NCI-H2107 treated with DMSO at 0.1 percent for 48 hours (cell line): ENCODE measurements around the gene MX2.

Experiments
- DNase-seq: peaks from one replicate; lab custom pipeline; 2025; ENCODE audit not compliant: unreplicated experiment; lab: John Stamatoyannopoulos, UW

MX2 gene

DNA sequence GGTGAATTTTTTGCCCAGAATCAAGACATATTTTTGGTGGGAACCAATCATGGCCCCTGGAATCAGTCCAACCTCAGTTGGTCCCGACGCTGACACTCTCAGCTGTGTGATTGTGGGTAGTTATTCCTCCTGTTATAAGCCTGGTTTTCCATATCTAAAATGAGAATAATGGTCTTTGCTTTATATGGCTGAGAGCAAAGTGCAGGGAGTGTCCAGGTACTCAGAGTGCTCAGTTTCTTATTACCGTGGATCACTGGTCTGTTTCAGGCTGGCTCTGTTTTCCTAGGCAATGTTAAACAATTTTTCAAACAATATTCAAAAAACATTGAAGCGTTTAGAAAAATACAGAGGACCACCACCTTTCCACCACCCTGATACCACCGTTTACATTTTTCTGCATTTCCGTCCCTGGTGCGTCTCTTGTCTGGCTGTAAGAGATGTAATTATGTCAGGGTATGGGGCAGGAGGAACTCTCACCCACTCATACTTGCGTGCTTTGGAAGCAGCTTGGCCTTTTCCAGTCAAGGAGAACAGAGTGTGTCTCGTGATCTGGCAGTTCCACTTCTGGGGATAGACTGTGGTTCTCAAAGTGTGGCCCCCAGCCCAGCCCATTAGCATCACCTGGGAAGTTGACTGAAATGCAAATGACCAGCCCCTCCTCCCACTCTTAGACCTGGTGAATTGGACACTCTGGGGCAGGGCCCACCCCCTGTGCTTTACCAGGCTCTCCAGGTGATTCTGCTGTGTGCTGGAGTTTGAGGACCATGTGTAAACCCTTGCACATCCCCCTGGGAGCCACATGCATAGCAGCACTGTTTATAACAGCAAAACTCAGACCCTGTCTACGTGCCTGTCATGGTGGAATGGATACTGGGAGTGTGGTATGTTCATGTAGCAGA, 71.0 kb downstream of the MX2 start:
- DNase-seq: no peak

- DNase-seq: no peak
Measured at GRCh38 chr21:41433566-41433965, 71.7 kb downstream of the MX2 start.

GRCh38 chr21:41435706-41436105, 73.9 kb downstream of the MX2 start:
- no peak for DNase-seq

DNA sequence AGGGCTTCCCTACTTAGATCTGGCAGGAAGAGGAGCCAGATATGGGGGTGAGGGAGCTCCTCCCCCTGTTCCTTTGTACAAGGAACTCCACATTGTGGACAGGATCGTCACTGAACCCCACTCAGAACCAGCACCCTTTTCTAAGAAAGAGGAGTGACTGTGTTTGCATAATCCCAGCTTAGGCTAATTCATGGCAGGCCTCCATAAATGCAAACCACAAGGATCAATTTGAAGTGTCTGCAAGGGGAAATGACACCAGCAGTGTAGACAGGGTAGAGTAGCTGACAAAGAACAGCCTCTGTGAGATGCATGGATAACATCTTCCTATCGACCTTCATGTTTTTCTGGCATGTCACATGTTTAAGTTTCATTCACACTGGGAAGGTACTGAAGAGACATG, 75.9 kb downstream of the MX2 start:
- no peak for DNase-seq

DNA sequence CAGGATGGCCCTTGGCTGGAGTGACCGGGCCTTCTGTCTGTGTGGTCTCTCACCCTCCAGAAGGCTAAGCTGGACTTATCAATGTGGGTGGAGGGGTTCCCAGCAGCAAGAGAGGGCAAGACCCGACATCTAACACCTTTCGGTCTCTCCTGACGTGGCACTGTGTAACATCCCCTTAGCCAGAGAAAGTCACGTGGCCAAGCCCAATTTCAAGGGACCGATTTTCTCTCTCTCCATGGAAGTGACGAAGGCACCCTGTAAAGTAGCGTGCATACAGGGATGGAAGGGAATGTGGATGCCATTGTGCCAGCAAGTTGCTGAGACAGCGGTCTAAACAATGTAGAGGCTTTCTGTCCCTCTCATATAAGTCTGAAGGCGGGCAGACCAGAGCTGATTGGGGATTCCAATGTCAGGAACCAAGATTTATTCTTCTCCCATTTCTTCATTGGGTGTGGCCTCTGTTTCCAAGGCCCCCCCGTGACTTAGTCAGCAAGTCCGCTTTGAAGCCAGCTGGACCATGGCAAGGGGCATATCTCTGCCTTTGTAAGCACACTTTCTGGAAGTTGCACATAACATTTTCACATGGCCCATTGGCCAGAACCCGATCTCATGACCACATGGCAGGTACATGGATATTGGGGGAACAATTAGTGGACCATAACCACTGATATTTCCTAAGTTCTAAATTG, 76.7 kb downstream of the MX2 start:
- no peak for DNase-seq

GRCh38 chr21:41439248-41439647, 77.4 kb downstream of the MX2 start:
- no peak for DNase-seq

DNA sequence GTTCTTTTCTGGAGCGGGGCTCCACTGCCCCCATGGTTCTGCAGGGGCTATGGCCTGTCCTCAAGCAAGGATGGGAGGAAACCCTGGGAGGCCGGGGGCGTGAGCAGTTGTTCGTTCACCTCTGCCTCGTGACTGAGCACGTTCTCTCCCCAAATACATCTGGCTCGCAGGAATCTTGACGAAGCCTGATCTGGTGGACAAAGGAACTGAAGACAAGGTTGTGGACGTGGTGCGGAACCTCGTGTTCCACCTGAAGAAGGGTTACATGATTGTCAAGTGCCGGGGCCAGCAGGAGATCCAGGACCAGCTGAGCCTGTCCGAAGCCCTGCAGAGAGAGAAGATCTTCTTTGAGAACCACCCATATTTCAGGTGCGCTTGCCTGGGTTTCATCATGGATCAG, 79.7 kb downstream of the MX2 start:
- no peak for DNase-seq

GRCh38 chr21:41442481-41443186, 80.8 kb downstream of the MX2 start:
- DNase-seq: no peak

GRCh38 chr21:41443562-41443961, 81.7 kb downstream of the MX2 start:
- no peak for DNase-seq

DNA sequence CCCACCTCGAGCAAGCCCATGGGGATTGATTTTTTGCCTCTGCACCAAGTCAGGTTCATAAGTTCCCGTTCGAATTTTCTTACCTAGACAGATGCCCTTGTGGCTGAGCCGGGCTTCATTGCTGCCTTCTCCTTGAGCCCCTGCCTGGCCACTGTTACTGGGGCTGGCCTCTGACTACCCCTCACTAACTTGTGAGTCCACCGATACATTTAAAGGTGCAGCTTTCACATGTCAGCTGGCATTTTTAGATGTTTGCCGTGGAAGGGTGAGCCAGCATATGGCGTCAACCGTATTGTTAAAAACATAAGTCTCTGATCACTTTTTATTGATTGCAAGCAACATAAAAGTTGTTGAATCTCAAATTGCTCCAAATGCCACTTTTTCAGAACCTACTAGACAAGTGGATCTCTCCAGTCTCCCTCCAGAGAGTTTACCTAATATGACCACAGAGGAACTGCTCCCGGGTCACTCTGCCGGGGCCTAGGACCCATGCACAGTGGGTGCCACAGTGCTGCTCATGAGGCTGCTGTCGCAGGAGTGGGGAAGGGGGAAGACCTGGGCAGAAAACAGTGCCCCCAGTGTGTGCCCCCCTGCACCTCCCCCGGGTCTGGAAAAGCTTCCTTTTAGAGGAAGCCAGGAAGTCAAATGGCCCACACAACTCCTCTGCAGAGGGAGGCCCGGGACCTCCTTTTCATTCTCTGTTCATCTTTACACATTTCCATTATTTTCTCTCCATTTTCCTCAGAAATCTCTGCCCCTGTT, 83.1 kb downstream of the MX2 start:
- DNase-seq: no peak

- no peak for DNase-seq
Measured at GRCh38 chr21:41445465-41445862, 83.6 kb downstream of the MX2 start.

DNA sequence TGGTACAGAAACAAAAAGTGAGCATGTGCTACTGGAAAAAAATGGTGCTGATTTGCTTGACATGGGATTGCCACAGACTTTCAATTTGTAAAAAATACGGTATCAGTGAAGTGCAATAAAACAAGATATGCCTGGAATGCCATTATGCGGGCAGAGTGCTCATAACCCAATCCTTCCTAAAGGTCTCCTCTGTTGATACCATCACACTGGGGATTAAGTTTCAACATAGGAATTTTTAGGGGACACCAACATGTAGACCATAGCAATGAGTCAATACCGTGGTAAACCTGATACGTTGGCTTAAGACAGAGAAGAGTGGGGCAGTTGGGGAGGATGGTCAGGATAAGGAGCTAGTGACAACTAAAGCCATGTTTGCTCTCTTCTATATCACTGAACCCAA, 84.8 kb downstream of the MX2 start:
- no peak for DNase-seq

DNA sequence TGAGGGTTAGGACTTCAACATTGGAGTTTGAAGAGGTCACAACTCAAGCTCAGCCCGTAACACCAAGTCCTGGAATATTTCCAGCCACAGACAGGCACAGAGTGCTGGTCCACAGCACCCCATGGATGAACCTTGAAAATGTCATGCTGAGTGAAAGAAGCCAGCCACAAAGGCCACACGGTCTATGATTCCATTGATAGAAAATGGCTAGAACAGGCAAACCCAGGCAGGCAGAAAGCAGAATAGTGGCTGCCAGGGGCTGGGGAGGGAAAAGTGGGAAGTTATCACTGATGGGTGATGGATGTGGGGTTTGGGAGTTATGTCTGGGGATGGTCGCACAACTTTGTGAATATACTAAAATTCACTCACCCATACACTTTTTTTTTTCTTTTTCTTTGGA, 85.5 kb downstream of the MX2 start:
- DNase-seq: no peak

DNA sequence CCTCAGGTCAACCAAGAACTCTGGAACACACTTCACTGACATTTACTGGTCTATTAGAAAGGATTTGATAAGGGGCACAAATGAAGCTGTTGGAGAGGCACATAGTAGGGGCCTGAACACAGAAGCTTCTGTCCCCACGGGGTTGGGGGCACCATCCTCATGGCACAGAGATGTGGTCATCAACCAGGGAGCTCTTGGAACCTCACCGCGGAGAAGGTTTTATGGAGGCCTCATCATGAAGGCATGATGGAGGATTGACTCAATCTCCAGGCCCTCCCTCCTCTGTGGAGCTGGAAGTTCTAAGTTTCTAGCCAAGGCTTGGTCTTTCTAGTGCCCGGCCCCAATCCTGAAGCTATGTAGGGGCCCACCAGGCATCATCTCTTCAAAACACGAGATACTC, 87.8 kb downstream of the MX2 start:
- DNase-seq: no peak

DNA sequence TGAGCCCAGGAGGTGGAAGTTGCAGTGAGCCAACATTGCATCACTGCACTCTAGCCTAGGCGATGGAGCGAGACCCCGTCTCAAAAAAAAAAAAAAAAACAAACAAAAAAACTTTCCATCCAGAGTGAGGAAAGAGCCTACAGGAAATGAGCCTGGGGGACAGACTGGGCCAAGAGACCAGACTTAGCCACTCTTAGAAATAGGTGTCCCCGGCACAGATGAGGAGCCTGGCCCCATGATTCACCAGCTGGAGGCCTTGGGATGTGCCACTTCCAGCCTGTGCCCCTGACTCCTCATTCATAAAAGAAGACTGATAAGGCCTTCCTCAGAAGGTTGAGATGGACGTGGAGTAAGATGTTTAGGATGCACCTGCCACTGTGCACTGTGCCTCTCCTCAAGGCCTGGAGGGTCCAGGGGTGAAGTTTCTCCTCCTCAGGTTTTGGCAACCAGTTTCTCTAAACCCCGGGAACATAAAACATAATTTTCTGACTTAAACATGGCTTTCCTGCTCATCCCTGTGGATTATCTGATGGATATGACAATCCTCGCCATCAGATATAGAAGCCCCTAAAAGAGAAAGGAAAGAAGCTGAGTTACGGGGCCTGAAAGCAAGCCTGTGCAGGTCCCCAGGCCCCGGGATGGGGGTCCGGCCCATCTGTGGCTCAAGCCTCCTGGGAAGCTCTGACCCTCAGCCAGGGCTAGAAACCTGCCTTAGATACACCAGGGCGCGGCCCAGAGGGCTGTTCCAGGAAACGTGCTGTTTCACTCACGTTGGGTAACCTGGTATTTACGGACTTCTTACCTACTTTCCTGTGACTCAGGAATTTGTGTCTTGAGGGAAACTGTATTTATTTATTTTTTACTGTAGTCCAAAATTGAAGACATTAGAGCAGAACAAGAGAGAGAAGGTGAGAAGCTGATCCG, 90.2 kb downstream of the MX2 start:
- no peak for DNase-seq

DNA sequence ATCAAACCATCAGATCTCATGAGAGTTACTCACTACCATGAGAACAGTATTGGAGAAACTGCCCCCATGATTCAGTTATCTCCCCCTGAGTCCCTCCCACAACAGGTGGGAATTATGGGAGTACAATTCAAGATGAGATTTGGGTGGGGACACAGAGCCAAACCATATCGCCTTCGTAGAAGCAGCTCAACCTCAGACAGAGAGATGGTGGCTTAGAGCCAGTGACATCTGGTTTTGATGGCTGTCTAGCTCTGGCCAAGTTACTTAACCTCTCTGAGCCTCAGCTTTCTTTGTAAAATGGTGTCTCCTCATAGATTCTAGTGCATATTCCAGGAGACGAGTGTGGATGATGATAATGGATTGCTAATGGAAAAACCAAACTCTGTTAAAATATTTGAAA, 91.4 kb downstream of the MX2 start:
- no peak for DNase-seq

DNA sequence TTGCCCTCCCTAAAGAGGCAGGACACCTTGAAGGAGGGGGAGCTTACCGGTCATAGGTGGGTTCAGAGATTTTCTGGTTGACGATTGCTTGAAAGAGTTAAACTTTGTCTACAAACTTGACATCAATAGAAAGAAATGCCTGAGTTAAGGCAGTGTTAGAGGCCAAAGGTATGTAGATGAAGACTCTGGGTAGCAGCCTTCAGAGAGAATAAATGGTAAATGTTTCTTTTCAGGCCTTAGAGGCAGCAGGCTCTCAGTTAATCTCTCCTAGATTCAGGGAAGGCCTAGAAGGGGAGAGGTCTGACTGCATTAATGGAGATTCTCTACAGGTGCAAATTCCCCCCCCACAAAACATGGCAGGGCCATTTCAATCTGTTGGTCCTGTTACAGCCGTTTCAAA, 91.9 kb downstream of the MX2 start:
- no peak for DNase-seq

DNA sequence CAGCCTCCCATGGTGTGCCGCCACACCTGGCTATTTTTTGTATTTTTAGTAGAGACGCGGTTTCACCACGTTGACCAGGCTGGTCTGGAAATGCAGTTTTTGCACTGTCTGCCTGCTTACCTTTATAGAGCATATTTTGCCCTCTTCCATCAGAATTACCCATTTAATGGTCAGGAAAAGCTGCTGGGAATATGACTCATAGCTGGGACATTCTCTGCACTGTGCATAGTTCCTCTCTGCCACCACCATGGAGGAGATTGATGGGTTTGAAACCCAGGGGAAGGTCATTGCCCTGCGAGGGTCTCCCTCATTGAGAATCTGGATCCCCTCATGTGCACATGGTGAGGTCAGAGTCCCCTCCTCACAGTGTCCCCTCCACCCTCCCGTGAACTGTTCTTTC, 96.3 kb downstream of the MX2 start:
- DNase-seq: no peak

GRCh38 chr21:41458559-41458958, 96.7 kb downstream of the MX2 start:
- DNase-seq: no peak
